ENCODE data around the gene CCNT1. TPM values are rescaled to one million over a fixed set of nuclear protein-coding genes. Genes with fewer than 3 reads are reported as not detected.

The CCNT1 gene
- total RNA-seq (2016; rRNA removed; fragmentation: Illumina TruSeq; extraction: Trizol) = 26.8 and 28.2 TPM in 2 replicates
- total RNA-seq (2016; cell fraction: cytosol; rRNA removed; fragmentation: Illumina TruSeq; extraction: Trizol; ENCODE audit: low read depth) = 1.8 and 2.3 TPM in 2 replicates
- 26.7 and 27.8 TPM in 2 replicates for total RNA-seq (2016; cell fraction: insoluble cytoplasmic fraction; rRNA removed; fragmentation: Illumina TruSeq; extraction: Trizol)
- total RNA-seq (2016; cell fraction: membrane; rRNA removed; fragmentation: Illumina TruSeq; extraction: Trizol) = 7.3 and 8.1 TPM in 2 replicates
- total RNA-seq (2016; cell fraction: nucleus; rRNA removed; fragmentation: Illumina TruSeq; extraction: Trizol) = 37.9 and 44.9 TPM in 2 replicates
- 15.3 and 18.0 TPM in 2 replicates for polyA plus RNA-seq (2011; rRNA removed)
- polyA plus RNA-seq (2011; cell fraction: cytosol; rRNA removed) = 6.5 and 9.2 TPM in 2 replicates
- polyA plus RNA-seq (2011; cell fraction: nucleus; rRNA removed) = 22.2 and 26.3 TPM in 2 replicates
- 8.8 and 11.3 TPM in 2 replicates for polyA plus RNA-seq (2012)
- 0.57 and 0.90 TPM in 2 replicates for polyA plus RNA-seq (2016; cell fraction: cytosol; fragmentation: Illumina TruSeq; extraction: Trizol; ENCODE audit: low read depth)
- 6.8 and 7.5 TPM in 2 replicates for polyA plus RNA-seq (2016; cell fraction: insoluble cytoplasmic fraction; fragmentation: Illumina TruSeq; extraction: Trizol; ENCODE audit: low read depth)
- 1.6 and 2.0 TPM in 2 replicates for polyA plus RNA-seq (2016; cell fraction: membrane; fragmentation: Illumina TruSeq; extraction: Trizol; ENCODE audit: low read depth)
- polyA plus RNA-seq (2016; cell fraction: nucleus; fragmentation: Illumina TruSeq; extraction: Trizol; ENCODE audit: insufficient read depth, low read depth) = 36.1 and 37.6 TPM in 2 replicates
- 28.4 and 91.5 TPM in 2 replicates for polyA minus RNA-seq (2011; rRNA and poly(A)+ RNA removed; ENCODE audit: low replicate concordance)
- polyA minus RNA-seq (2011; cell fraction: cytosol; rRNA and poly(A)+ RNA removed) = 20.2 and 20.4 TPM in 2 replicates
- 43.1 and 62.9 TPM in 2 replicates for polyA minus RNA-seq (2011; cell fraction: nucleus; rRNA and poly(A)+ RNA removed)
- percentile 89 among the genes with signal in this experiment for Bru-seq, nascent RNA
- BruChase-seq, experiment 1, labeled RNA remaining after a 6-hour chase = percentile 90 among the genes with signal in this experiment
- BruChase-seq, experiment 2, labeled RNA remaining after a 2-hour chase = percentile 96 among the genes with signal in this experiment
- long read RNA-seq, experiment 1, full-length matches to known transcripts = 1 of 4 reads
- long read RNA-seq, experiment 1, partial matches to known transcripts = 1 of 4 reads
- long read RNA-seq, experiment 1, other reads (novel, unspliced or antisense) = 2 of 4 reads
- long read RNA-seq, experiment 2, full-length matches to known transcripts = 1 of 22 reads
- long read RNA-seq, experiment 2, partial matches to known transcripts = 0 of 22 reads
- long read RNA-seq, experiment 2, other reads (novel, unspliced or antisense) = 21 of 22 reads

GRCh38 chr12:48716493-48717251, at the start of gene CCNT1:
TSS of gene CCNT1 (minus strand) at chr12:48716707. CDS start at chr12:48716675, 32 bp downstream.
- CTCF ChIA-PET (ENCODE audit: low intra/inter-chr PET ratio, low total read pairs) = no interaction called here
- POLR2A ChIA-PET = interaction anchor here (1.4 kb wide), 1 partner anchor 34 kb away, joined by 8 read pairs; the partner anchor contains the start of gene KANSL2
- peak; percentile 43; the same call in 1 of the 2 replicates for TF ChIP-seq ZFP90 (CRISPR knock-in tag; IDR thresholded peaks at IDR 0.05; ENCODE audit: borderline replicate concordance)
- no peak for TF ChIP-seq CBX2 (IDR thresholded peaks at IDR 0.05; ENCODE audit: low read depth, low read length)
- no peak; the same call in none of the 2 replicates for TF ChIP-seq CBX2 (CRISPR knock-in tag; IDR thresholded peaks at IDR 0.05; ENCODE audit: low read depth)
- peak; percentile 49 for TF ChIP-seq MEIS2 (CRISPR knock-in tag; IDR thresholded peaks at IDR 0.05)
- TF ChIP-seq, protein P1, sequence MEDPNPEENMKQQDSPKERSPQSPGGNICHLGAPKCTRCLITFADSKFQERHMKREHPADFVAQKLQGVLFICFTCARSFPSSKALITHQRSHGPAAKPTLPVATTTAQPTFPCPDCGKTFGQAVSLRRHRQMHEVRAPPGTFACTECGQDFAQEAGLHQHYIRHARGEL (CRISPR knock-in tag; IDR thresholded peaks at IDR 0.05) = peak; percentile 57; the same call in 1 of the 2 replicates
- TF ChIP-seq ZNF354B (CRISPR knock-in tag; IDR thresholded peaks at IDR 0.05) = no peak
- TF ChIP-seq KDM2A (CRISPR knock-in tag; IDR thresholded peaks at IDR 0.05; ENCODE audit: borderline replicate concordance, low read depth) = peak; percentile 90
- TF ChIP-seq ZNF782 (CRISPR knock-in tag; IDR thresholded peaks at IDR 0.05; ENCODE audit: borderline replicate concordance) = peak; percentile 19; the same call in 1 of the 2 replicates
- TF ChIP-seq ARNTL (CRISPR knock-in tag; IDR thresholded peaks at IDR 0.05) = no peak
- TF ChIP-seq, protein P2, sequence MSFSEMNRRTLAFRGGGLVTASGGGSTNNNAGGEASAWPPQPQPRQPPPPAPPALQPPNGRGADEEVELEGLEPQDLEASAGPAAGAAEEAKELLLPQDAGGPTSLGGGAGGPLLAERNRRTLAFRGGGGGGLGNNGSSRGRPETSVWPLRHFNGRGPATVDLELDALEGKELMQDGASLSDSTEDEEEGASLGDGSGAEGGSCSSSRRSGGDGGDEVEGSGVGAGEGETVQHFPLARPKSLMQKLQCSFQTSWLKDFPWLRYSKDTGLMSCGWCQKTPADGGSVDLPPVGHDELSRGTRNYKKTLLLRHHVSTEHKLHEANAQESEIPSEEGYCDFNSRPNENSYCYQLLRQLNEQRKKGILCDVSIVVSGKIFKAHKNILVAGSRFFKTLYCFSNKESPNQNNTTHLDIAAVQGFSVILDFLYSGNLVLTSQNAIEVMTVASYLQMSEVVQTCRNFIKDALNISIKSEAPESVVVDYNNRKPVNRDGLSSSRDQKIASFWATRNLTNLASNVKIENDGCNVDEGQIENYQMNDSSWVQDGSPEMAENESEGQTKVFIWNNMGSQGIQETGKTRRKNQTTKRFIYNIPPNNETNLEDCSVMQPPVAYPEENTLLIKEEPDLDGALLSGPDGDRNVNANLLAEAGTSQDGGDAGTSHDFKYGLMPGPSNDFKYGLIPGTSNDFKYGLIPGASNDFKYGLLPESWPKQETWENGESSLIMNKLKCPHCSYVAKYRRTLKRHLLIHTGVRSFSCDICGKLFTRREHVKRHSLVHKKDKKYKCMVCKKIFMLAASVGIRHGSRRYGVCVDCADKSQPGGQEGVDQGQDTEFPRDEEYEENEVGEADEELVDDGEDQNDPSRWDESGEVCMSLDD (CRISPR knock-in tag; IDR thresholded peaks at IDR 0.05; ENCODE audit: borderline replicate concordance) = no peak
- peak; percentile 80; the same call in 1 of the 2 replicates for TF ChIP-seq CAMTA2 (CRISPR knock-in tag; IDR thresholded peaks at IDR 0.05; ENCODE audit: borderline replicate concordance)
- 0 out of 2 replicates have a peak, but pooled peaks have one; percentile 8 for TF ChIP-seq KDM1A (CRISPR knock-in tag; IDR thresholded peaks at IDR 0.05)
- TF ChIP-seq ZNF510 (CRISPR knock-in tag; IDR thresholded peaks at IDR 0.05; ENCODE audit: low read depth) = no peak
- TF ChIP-seq HOXA3 (CRISPR knock-in tag; IDR thresholded peaks at IDR 0.05) = peak; percentile 100
- TF ChIP-seq POLR2AphosphoS2 (IDR thresholded peaks at IDR 0.05; ENCODE audit: low read depth, low read length) = no peak; the same call in 1 of the 2 replicates

More at GRCh38 chr12:48716493-48717251, at the start of gene CCNT1:
- Histone ChIP-seq H2AFZ (ENCODE audit: low read length) (no peak within 1 kb of the TSS), H3K4me2 (ENCODE audit: low read depth, low read length) (peak within 1 kb of the TSS; percentile 81), H3K9ac (ENCODE audit: insufficient read depth, low read depth, low read length) (peak within 1 kb of the TSS; percentile 98), H3K4me1 (ENCODE audit: insufficient read depth, low read length) (peaks cover 22% of the 10 kb centered on the region), H4K20me1 (ENCODE audit: insufficient read depth, low read length) (peaks cover 19% of the 10 kb centered on the region), H3K27me3 (ENCODE audit: control insufficient read depth in 1 of 2, insufficient read depth in 2 of 2, low read length in 2 of 2) (peaks cover 0 to 4% of the 10 kb centered on the region in 2 experiments; a peak in 1 of 5 replicates), H3K27ac (ENCODE audit: extremely low read length, insufficient read depth, low read length) (peak within 1 kb of the TSS; percentile 96), H3K79me2 (ENCODE audit: insufficient read depth, low read length) (peaks cover 41% of the 10 kb centered on the region), H3K4me3 (replicated peaks in 1 of 3; ENCODE audit: insufficient read depth in 1 of 3, low read depth in 2 of 3, low read length in 3 of 3) (peak within 1 kb of the TSS; percentile 84 to 96 (median 89)), H3K36me3 (replicated peaks in 1 of 2; ENCODE audit: control insufficient read depth in 1 of 2, insufficient read depth in 2 of 2, low read length in 2 of 2) (peaks cover 0 to 4% of the 10 kb centered on the region in 2 experiments; a peak in 3 of 5 replicates), H3K9me3 (ENCODE audit: low read length) (peaks cover 18% of the 10 kb centered on the region)
- DNase-seq (ENCODE audit: low spot score) (peak; percentile 100), ATAC-seq (peak; percentile 98), FAIRE-seq (peak; percentile 99)
- intact Hi-C loops (cut with micrococcal nuclease; ENCODE audit: unreplicated experiment) = loop anchor here (1.0 kb wide), 1 partner anchor 34 kb away; the partner anchor contains the start of gene KANSL2
- in situ Hi-C loops (cut with HindIII; ENCODE audit: extremely low pct_ligation_motif_present, low pct_unique_long_range_greater_than_20kb) = no loop called here
- no TSS peak for BruUV-seq (replicated peaks)
- WGBS (ENCODE audit: low lambda C conversion rate) = under 1% methylated on average over 53 of the region's 61 CpGs
